Naive B cell (primary cell): Measurements from ENCODE around the gene ACTL8. TPM values are rescaled to one million over a fixed set of nuclear protein-coding genes. Genes with fewer than 3 reads are reported as not detected.

Experiments
- ATAC-seq, 2 donors: fragments of 150-1000 bp; cut with Tn5 transposase; 2 replicates each; pipeline ENCODE4 v1.10.0; 2021; ENCODE audit warnings: low read depth in 2 of 2, mild to moderate bottlenecking in 2 of 2, moderate library complexity in 2 of 2
- DNase-seq: peaks from one replicate; pipeline ENCODE4 v3.0.0; 2022
- H3K27ac Mint-ChIP-seq, 6 donors: one replicate each; pipeline ENCODE4 v1.8.0; 2020 to 2022; ENCODE audit warnings: mild to moderate bottlenecking in 6 of 6, mixed read lengths in 6 of 6, moderate library complexity in 5 of 6, inconsistent platforms in 2 of 6
- H3K27me3 Mint-ChIP-seq, 3 donors: one replicate each; pipeline ENCODE4 v1.8.0; 2021 to 2022; ENCODE audit warnings: mixed read lengths in 3 of 3, mild to moderate bottlenecking in 1 of 3
- H3K36me3 Mint-ChIP-seq, 2 donors: one replicate each; pipeline ENCODE4 v1.8.0; 2020 to 2022; ENCODE audit warnings: mixed read lengths in 2 of 2, inconsistent platforms in 1 of 2, mild to moderate bottlenecking in 1 of 2
- H3K4me1 Mint-ChIP-seq, 3 donors: one replicate each; pipeline ENCODE4 v1.8.0; 2020 to 2022; ENCODE audit warnings: mixed read lengths in 3 of 3, inconsistent platforms in 1 of 3, mild to moderate bottlenecking in 1 of 3, moderate library complexity in 1 of 3
- H3K4me3 Mint-ChIP-seq, 8 donors: one replicate each; pipeline ENCODE4 v1.8.0; 2020 to 2022; ENCODE audit warnings: mild to moderate bottlenecking in 8 of 8, mixed read lengths in 8 of 8, moderate library complexity in 8 of 8, inconsistent platforms in 2 of 8
- H3K9me3 Mint-ChIP-seq, 7 donors: one replicate each; pipeline ENCODE4 v1.8.0; 2020 to 2022; ENCODE audit warnings: mixed read lengths in 7 of 7, mild to moderate bottlenecking in 5 of 7, inconsistent platforms in 2 of 7, moderate library complexity in 1 of 7
- polyA plus RNA-seq, 6 donors: library from polyadenylated mRNA; unstranded; fragments of 300-500 nt; fragmentation: Illumina TruSeq; gene quantifications; one replicate each; pipeline ENCODE4 v1.2.3, GENCODE V29; 2021; ENCODE audit warnings: low read depth in 6 of 6

Gene ACTL8
- polyA plus RNA-seq, 6 donors from 2014 or later = not detected

DNA sequence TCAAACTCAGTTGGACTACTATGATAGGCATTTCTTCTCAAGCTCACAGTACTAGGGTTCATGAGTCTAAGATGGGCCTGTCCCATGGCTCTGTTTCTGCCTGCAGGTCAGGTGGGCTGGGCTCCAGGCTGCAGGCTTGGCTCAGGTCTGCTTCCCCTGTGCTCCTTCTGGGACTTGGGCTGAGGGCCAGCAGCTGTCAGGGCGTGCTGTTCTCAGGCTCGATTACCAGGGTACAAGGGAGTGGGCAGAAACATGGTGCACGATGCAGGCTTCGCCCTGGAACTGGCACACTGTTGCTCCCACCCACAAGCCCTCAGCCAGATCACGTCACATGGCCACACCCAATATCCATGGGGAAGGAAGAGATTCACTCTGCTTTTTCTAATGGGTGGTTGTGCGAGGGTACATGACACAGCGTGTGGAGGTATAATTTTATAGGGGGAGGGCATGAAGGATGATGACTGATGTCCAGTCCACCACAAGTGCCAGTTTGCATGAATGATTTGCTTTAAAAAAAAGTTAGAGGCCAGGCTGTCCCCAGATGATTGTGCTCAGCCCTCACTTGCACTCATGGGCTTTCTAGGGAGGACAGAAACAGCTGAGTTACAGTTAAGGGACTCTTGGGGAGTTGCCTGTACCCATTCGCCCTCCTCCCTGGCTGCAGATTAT lies 118.0 kb downstream of the ACTL8 start:
- ATAC-seq = no peak
- H3K4me3 Mint-ChIP-seq = no peak overlapping the region
- no peak for DNase-seq
- H3K9me3 Mint-ChIP-seq = peaks cover 2 to 16% (median 4%) of the 10 kb centered on the region in 7 donors
- H3K27me3 Mint-ChIP-seq = peaks cover 0 to 4% (median 0%) of the 10 kb centered on the region in 3 donors
- H3K36me3 Mint-ChIP-seq = peaks cover 0 to 7% of the 10 kb centered on the region in 2 donors
- no peak overlapping the region for H3K27ac Mint-ChIP-seq
- no peaks in the 10 kb centered on the region for H3K4me1 Mint-ChIP-seq

DNA sequence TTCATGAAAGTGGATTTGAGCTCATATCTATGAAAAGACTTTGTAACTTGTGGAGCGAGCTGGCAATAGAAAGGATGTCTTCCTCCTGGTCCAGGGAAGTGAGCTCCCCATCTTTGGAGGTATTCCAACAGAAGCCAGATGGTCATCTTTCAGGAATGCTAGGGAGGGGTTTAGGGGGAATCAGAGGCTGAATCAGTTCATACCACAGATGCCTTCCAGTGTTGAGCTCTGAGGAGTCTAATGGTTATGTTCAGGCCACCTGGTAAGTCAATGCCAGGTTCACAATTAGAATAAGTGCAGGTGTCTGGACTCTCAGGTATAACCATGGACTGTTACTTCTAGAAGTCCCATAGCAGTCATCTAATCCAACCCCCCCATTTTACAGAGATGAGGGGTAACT lies 119.1 kb downstream of the ACTL8 start:
- Mint-ChIP-seq H3K4me1 (no peaks in the 10 kb centered on the region), H3K27me3 (peaks cover 0 to 10% (median 0%) of the 10 kb centered on the region in 3 donors), H3K9me3 (peaks cover 0 to 16% (median 3%) of the 10 kb centered on the region in 7 donors), H3K36me3 (peaks cover 0 to 7% of the 10 kb centered on the region in 2 donors), H3K27ac (no peak overlapping the region), H3K4me3 (no peak overlapping the region)
- DNase-seq = no peak
- no peak for ATAC-seq

DNA sequence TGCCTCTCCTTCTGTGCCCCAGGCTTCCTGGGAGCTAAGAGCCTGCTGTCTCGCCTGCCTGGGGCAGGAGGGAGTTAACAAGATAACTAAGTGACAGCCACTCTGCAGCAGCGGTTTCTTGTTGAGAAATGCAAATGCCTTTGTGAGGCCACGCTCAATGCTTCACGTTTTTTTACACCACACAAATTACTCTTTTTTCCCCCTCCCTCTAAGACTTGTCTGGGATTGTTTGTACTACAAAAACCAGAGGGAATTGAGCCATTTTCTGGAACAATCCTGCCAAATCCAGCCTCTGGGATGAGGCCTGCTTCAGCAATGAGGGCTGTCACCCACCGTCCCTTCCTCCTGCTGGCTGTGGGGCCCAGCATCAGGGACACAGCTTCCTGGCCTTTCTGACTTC lies 119.6 kb downstream of the ACTL8 start:
- Mint-ChIP-seq H3K27ac (no peak overlapping the region), H3K27me3 (peaks cover 0 to 15% (median 0%) of the 10 kb centered on the region in 3 donors), H3K4me3 (no peak overlapping the region), H3K9me3 (peaks cover 0 to 16% (median 3%) of the 10 kb centered on the region in 7 donors), H3K36me3 (peaks cover 0 to 7% of the 10 kb centered on the region in 2 donors), H3K4me1 (no peaks in the 10 kb centered on the region)
- DNase-seq (no peak), ATAC-seq (no peak)

DNA sequence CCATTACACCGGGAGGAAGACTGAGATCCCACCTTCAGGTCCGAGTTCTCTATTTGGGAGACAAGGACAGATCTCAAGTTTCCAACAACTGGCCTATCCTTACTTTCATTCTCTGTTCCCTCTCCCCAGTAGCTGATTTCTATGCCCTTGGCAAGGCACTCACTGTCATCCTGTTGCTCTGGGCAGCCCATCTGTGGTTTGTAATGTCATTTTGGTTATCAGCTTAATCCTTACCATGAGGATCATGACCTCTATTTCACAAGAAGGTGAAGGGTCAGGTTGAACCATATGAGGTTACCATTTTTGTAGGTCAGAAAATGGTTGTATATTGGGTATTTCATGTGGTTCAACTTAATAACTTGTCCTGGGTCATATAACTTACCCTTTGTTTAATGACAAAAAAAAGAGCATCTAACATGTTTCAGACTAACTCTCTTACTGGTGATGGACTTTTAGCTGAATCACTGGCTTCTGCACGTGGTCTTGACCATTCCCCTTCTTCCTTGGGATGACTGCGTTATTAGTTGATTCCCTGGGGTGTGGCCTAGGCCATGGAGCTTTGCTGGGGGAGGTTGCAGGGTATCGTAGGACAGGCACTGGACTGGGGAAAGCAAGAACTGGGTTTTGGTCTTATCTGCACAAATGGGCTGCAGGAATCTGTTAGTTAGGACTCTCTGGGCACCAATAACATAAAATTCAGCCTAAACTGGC lies 120.2 kb downstream of the ACTL8 start:
- ATAC-seq (no peak), DNase-seq (no peak)
- Mint-ChIP-seq H3K27ac (no peak overlapping the region), H3K4me3 (no peak overlapping the region), H3K4me1 (no peaks in the 10 kb centered on the region), H3K9me3 (peaks cover 0 to 15% (median 3%) of the 10 kb centered on the region in 7 donors), H3K36me3 (peaks cover 0 to 7% of the 10 kb centered on the region in 2 donors), H3K27me3 (peaks cover 3 to 21% (median 4%) of the 10 kb centered on the region in 3 donors)

DNA sequence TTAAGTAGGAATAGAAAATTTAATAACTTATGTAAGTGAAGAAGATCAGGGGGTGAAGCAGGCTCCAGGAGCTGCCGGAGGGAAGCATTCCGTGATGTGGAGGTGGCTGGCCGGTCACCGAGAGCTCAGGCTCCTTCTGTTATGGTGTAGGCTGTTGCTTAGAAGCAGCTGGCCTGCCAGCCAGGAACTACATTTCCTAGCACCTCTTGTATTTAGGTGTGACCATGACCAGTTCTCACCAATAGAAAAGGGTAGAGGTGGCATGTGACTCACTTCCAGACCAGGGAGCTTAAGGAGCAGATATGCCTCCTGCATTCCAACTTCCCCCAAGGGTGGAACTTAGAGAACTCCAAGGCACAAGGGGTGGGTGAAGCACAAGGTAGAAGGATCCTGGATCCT lies 120.7 kb downstream of the ACTL8 start:
- H3K27ac Mint-ChIP-seq = no peak overlapping the region
- no peak overlapping the region for H3K4me3 Mint-ChIP-seq
- H3K4me1 Mint-ChIP-seq = no peaks in the 10 kb centered on the region
- H3K9me3 Mint-ChIP-seq = peaks cover 0 to 10% (median 2%) of the 10 kb centered on the region in 7 donors
- ATAC-seq = no peak
- peaks cover 6 to 22% (median 6%) of the 10 kb centered on the region in 3 donors for H3K27me3 Mint-ChIP-seq
- DNase-seq = no peak
- H3K36me3 Mint-ChIP-seq = peaks cover 0 to 2% of the 10 kb centered on the region in 2 donors

Other genes with a start within 250 kb of the ACTL8 start
- under 1 TPM in 3 of 6 donors, not detected in 3; 0.13 to 0.29 (median 0.28) TPM for gene ARHGEF10L, start 215.6 kb upstream of the ACTL8 start, polyA plus RNA-seq